Left ventricle myocardium inferior (tissue), 1 donor: ENCODE results near the gene CENPB. TPM values are rescaled to one million over a fixed set of nuclear protein-coding genes. Genes with fewer than 3 reads are reported as not detected.

Source experiments
- DNase-seq: peaks from one replicate; pipeline ENCODE4 v3.0.0-alpha.2; 2020
- H3K27ac ChIP-seq: fragments of 200-600 bp; replicated peaks from 2 replicates; pipeline ENCODE4 v1.8.0; 2021
- H3K27me3 ChIP-seq: fragments of 200-600 bp; 2 replicates; pipeline ENCODE4 v1.8.0; 2021; ENCODE audit warnings: low read depth
- H3K36me3 ChIP-seq: fragments of 200-600 bp; 2 replicates; pipeline ENCODE4 v1.8.0; 2021
- H3K4me1 ChIP-seq: fragments of 200-600 bp; 2 replicates; pipeline ENCODE4 v1.8.0; 2021
- H3K4me3 ChIP-seq: fragments of 200-600 bp; 2 replicates; pipeline ENCODE4 v1.8.0; 2021; ENCODE audit warnings: mild to moderate bottlenecking, moderate library complexity
- H3K9me3 ChIP-seq: fragments of 200-600 bp; replicated peaks from 2 replicates; pipeline ENCODE4 v1.8.0; 2021
- intact Hi-C: fragments of 100-400 bp; cut with micrococcal nuclease; formaldehyde crosslinking; loops from one replicate; pipeline ENCODE4 v1.11.0; 2022
- total RNA-seq: library from RNA; stranded (reverse); fragmentation: NEBNext Ultra II Directional; extraction: Animal tissue kit (Norgen Biotek cat#: 25700); gene quantifications from one replicate; pipeline ENCODE4 v1.2.1, GENCODE V29; 2021
- TF ChIP-seq, protein P1 (sequence below): fragments of 200-600 bp; IDR thresholded peaks from 2 replicates; pipeline ENCODE4 v1.8.0; 2021; ENCODE audit warnings: antibody characterized with exemption, mild to moderate bottlenecking, borderline replicate concordance
- donor health status: DM: no; HTN: yes; CAD: no; lungs with severe emphysema.

Gene CENPB
- total RNA-seq, 1 donor from 2014 or later = 70.7 TPM

DNA sequence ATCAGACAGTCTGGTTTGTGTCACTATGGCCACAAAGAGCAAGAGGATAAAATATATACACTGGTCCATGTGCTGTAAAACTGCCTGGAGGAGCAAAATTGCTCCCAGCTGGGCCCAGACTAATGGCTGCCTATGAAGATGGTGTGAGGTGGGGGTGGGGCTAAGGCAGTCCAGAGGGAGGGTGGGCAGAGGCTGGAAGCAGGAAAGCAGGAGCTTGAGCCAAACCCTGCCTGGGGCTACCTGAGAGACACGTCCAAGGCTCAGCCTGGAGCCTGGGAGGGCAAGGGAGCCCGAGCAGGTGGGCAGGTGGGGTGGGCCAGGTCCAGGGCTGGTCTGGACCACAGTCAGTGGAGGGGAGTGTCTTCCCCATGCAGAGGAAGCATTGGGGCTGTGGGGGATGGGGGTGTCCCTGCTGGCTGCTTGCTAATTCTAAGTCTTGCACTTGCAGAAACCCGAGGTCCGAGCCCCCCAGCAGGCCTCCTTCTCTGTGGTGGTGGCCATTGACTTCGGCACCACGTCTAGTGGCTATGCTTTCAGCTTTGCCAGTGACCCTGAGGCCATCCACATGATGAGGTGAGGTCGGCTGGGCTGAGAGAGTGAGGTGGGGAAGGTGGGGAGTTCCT, 44.6 kb downstream of the CENPB start:
- Histone ChIP-seq H3K36me3 (peaks cover 31% of the 10 kb centered on the region), H3K4me1 (peaks cover 73% of the 10 kb centered on the region), H3K27me3 (peaks cover 24% of the 10 kb centered on the region), H3K27ac (peak overlapping the region; percentile 95), H3K9me3 (no peaks in the 10 kb centered on the region), H3K4me3 (no peak overlapping the region)
- TF ChIP-seq, protein P1, sequence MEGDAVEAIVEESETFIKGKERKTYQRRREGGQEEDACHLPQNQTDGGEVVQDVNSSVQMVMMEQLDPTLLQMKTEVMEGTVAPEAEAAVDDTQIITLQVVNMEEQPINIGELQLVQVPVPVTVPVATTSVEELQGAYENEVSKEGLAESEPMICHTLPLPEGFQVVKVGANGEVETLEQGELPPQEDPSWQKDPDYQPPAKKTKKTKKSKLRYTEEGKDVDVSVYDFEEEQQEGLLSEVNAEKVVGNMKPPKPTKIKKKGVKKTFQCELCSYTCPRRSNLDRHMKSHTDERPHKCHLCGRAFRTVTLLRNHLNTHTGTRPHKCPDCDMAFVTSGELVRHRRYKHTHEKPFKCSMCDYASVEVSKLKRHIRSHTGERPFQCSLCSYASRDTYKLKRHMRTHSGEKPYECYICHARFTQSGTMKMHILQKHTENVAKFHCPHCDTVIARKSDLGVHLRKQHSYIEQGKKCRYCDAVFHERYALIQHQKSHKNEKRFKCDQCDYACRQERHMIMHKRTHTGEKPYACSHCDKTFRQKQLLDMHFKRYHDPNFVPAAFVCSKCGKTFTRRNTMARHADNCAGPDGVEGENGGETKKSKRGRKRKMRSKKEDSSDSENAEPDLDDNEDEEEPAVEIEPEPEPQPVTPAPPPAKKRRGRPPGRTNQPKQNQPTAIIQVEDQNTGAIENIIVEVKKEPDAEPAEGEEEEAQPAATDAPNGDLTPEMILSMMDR = no peak
- intact Hi-C loops = no loop called here
- DNase-seq = no peak

DNA sequence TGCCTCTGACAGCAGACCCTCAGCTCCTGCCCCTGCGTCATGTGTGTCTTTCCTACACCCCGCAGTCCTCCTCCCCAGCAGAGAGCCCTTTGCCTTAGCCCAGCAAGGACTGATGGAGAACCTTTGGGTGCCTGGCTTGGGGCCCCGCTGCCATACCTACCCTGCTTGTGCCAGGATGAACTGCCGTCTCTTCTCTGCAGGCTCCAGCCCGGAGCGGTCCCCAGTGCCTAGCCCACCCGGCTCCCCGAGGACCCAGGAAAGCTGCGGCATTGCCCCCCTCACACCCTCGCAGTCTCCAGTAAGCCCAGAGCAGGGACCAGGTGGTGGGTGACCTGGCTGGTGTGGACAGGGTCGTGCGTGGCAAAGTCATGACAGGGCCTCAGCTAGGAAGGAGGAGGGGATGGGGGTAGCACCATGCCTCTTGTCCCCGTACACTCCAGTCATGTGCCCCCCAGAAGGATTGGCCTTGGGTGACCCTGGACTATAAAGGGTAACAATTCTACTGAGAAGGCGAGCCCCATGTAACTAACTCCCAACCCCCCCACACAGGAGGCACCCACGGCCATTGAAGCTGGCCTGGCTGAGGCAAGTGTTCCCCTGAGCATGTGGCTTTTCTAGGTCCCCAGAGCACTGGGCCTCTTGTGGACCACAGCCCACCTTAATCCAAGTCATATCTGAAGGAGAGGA, 45.8 kb downstream of the CENPB start:
- Histone ChIP-seq H3K4me1 (peaks cover 83% of the 10 kb centered on the region), H3K27ac (peak overlapping the region; percentile 95), H3K36me3 (peaks cover 27% of the 10 kb centered on the region), H3K4me3 (no peak overlapping the region), H3K9me3 (no peaks in the 10 kb centered on the region), H3K27me3 (peaks cover 15% of the 10 kb centered on the region)
- DNase-seq = no peak
- intact Hi-C loops = no loop called here
- TF ChIP-seq, protein P1 = no peak

DNA sequence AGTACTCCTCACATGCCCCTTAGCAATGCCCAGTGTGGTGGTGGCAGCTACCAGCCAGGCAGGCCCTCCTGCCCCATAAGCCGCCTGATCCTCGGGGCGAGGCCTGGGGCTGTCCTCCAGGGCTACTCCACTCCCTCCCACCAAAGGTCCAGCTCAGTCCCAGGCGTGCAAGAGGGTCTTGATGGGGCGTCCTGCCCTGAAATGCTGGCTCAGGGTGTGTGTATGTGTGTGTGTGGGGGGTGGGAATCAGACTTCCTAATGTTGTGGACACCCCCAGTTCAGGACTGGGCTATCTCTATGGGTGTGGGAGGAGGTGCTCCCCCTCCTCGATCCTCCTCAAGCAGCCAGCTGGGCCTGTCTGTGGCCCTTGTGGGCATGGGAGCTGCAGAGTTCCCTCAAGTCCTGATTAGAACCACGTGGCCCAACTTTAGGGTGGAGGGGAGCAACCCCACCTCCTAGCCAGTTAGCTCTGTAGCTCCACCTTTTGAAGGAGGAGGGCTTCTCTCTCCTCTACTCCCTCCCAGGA, 46.6 kb downstream of the CENPB start:
- H3K9me3 ChIP-seq = no peaks in the 10 kb centered on the region
- H3K27ac ChIP-seq = peak overlapping the region; percentile 95
- no peak for DNase-seq
- intact Hi-C loops = no loop called here
- H3K4me3 ChIP-seq = peak overlapping the region; percentile 32
- H3K27me3 ChIP-seq = peaks cover 8% of the 10 kb centered on the region
- TF ChIP-seq, protein P1 = no peak
- H3K36me3 ChIP-seq = peaks cover 21% of the 10 kb centered on the region
- peaks cover 83% of the 10 kb centered on the region for H3K4me1 ChIP-seq

DNA sequence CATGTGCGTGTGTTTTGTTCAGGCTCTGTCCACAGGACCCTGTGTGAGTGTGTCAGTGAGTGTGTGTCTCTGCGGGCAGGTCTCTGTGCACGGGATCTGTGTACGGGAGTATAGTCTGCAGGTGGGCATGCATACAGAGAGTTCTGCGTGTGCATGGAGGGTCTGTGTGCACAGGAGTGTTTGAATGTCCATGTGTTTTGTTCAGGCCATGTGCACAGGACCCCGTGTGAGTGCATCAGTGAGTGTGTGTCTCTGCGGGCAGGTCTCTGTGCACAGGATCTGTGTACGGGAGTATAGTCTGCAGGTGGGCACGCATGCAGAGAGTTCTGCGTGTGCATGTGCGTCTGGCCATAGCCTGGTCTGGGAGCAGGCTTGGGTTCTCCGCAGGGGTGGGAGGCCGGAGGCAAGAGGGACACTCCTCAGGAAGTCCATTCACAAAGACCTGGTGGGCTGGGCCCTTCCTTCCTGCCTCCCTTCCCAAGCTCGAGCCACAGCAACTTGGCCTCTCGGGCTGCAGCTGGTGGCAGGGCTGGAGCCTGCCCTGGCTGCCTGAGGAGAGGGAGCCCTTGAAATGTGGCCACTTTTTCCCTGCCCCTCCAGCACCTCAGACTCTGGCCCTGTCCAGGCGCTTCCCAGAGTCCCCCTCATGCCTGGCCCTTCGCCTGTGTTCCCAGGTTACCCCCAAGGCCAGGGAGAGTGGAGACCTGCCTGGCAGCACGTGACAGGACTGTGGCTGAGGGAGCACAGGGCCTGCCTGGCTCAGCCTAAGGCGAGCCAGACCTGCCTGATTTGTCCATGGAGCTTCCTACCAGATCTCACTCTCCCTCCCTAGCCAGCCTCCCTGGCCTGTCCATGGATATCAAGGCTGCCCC, 47.2 kb downstream of the CENPB start:
- Histone ChIP-seq H3K27me3 (peaks cover 2% of the 10 kb centered on the region), H3K9me3 (no peaks in the 10 kb centered on the region), H3K4me3 (peak overlapping the region; percentile 33), H3K36me3 (peaks cover 16% of the 10 kb centered on the region), H3K27ac (peak overlapping the region; percentile 95), H3K4me1 (peaks cover 81% of the 10 kb centered on the region)
- intact Hi-C loops = no loop called here
- TF ChIP-seq, protein P1 = no peak
- DNase-seq = peak; percentile 61
